Smooth muscle cell (in vitro differentiated cells): ENCODE data around the gene PHAX. TPM values are rescaled to one million over a fixed set of nuclear protein-coding genes. Genes with fewer than 3 reads are reported as not detected.
"Not testable (repeated sequence)": the region's sequence is repeated elsewhere in the genome, so short reads cannot be mapped to it uniquely, and the experiment has no call there.

ENCODE experiments used
- DNase-seq: peaks from one replicate; lab custom pipeline; 2025; ENCODE audit not compliant: unreplicated experiment; lab: John Stamatoyannopoulos, UW
- H2AFZ ChIP-seq: fragments of 200-600 bp; sonication (generic); 2 replicates; pipeline ENCODE4 v1.6.0; 2016; ENCODE audit warnings: antibody characterized with exemption, low read depth, mild to moderate bottlenecking
- H3F3A ChIP-seq: fragments of 200-600 bp; sonication (generic); 2 replicates; pipeline ENCODE4 v1.6.0; 2017; ENCODE audit warnings: antibody characterized with exemption, low read depth
- H3K27ac ChIP-seq: fragments of 200-600 bp; sonication (generic); 2 replicates; pipeline ENCODE4 v1.5.1; 2016; ENCODE audit warnings: low read depth, mild to moderate bottlenecking
- H3K27me3 ChIP-seq: fragments of 200-600 bp; sonication (generic); 2 replicates; pipeline ENCODE4 v1.6.1; 2016; ENCODE audit warnings: low read depth, mild to moderate bottlenecking
- H3K36me3 ChIP-seq: fragments of 200-600 bp; sonication (generic); 2 replicates; pipeline ENCODE4 v1.5.1; 2016; ENCODE audit warnings: low read depth
- H3K4me1 ChIP-seq: fragments of 200-600 bp; sonication (generic); 2 replicates; pipeline ENCODE4 v1.5.1; 2016; ENCODE audit warnings: low read depth
- H3K4me2 ChIP-seq: fragments of 200-600 bp; sonication (generic); 2 replicates; pipeline ENCODE4 v1.6.0; 2016; ENCODE audit warnings: mild to moderate bottlenecking
- H3K4me3 ChIP-seq: fragments of 200-600 bp; sonication (generic); 2 replicates; pipeline ENCODE4 v1.5.1; 2016; ENCODE audit warnings: mild to moderate bottlenecking
- H3K79me2 ChIP-seq: fragments of 200-600 bp; sonication (generic); 2 replicates; pipeline ENCODE4 v1.6.0; 2016; ENCODE audit warnings: low read depth, mild to moderate bottlenecking
- H3K9ac ChIP-seq: fragments of 200-600 bp; sonication (generic); 2 replicates; pipeline ENCODE4 v1.6.0; 2016; ENCODE audit warnings: low read depth
- H3K9me3 ChIP-seq: fragments of 200-600 bp; sonication (generic); replicated peaks from 2 replicates; pipeline ENCODE4 v1.5.1; 2016; ENCODE audit warnings: low read depth
- H4K20me1 ChIP-seq: fragments of 200-600 bp; sonication (generic); 2 replicates; pipeline ENCODE4 v1.6.0; 2016; ENCODE audit warnings: low read depth
- CTCF ChIP-seq: fragments of 200-600 bp; sonication (generic); IDR thresholded peaks from 2 replicates; pipeline ENCODE4 v1.5.1; 2017; ENCODE audit warnings: borderline replicate concordance, mild to moderate bottlenecking, antibody characterized with exemption; ENCODE audit not compliant: insufficient read depth, poor library complexity, severe bottlenecking
- WGBS: methylation state at CpG from one replicate; pipeline ENCODE4 v1.1.7; 2016; ENCODE audit warnings: low lambda C conversion rate; 5-methylcytosine and 5-hydroxymethylcytosine counted together
- polyA plus RNA-seq: library from polyadenylated mRNA; unstranded; fragments of >200 nt; fragmentation: Nextera tagmentation; extraction: Ambion mirVana; gene quantifications from 2 replicates; pipeline ENCODE4 v1.2.1, GENCODE V29; 2016
- total RNA-seq: library from RNA; depleted of rRNA; stranded (reverse); fragments of >200 nt; gene quantifications from 2 replicates; pipeline ENCODE4 v1.2.3, GENCODE V29; 2014

Gene PHAX
- total and polyA plus RNA-seq, 2 experiments from 2014 or later, result 34.4 to 45.4 TPM

GRCh38 chr5:126659805-126660482 is 59.2 kb downstream of the PHAX start:
- no peaks in the 10 kb centered on the region for H3F3A ChIP-seq
- WGBS, result 97% methylated on average over 2 of the region's 2 CpGs
- no peak overlapping the region for H3K4me3 ChIP-seq
- no peaks in the 10 kb centered on the region for H3K79me2 ChIP-seq
- DNase-seq, result no peak
- no peaks in the 10 kb centered on the region for H4K20me1 ChIP-seq
- H3K9ac ChIP-seq, result no peak overlapping the region
- no peak overlapping the region for H3K27ac ChIP-seq
- H3K36me3 ChIP-seq, result no peaks in the 10 kb centered on the region
- TF ChIP-seq CTCF, result no peak
- no peak overlapping the region for H3K4me2 ChIP-seq
- H3K4me1 ChIP-seq, result peaks cover 4% of the 10 kb centered on the region
- no peaks in the 10 kb centered on the region for H3K27me3 ChIP-seq
- no peaks in the 10 kb centered on the region for H3K9me3 ChIP-seq
- no peak overlapping the region for H2AFZ ChIP-seq

- Histone ChIP-seq H3K4me3 (no peak overlapping the region), H3K36me3 (no peaks in the 10 kb centered on the region), H3K9me3 (no peaks in the 10 kb centered on the region), H3F3A (no peaks in the 10 kb centered on the region), H3K27ac (no peak overlapping the region), H3K9ac (no peak overlapping the region), H3K27me3 (no peaks in the 10 kb centered on the region), H3K79me2 (no peaks in the 10 kb centered on the region), H2AFZ (no peak overlapping the region), H3K4me1 (no peaks in the 10 kb centered on the region), H3K4me2 (no peak overlapping the region), H4K20me1 (no peaks in the 10 kb centered on the region)
- WGBS, result 95% methylated on average over 2 of the region's 2 CpGs
- no peak for DNase-seq
- no peak for TF ChIP-seq CTCF
Measured at GRCh38 chr5:126664586-126664985, 63.8 kb downstream of the PHAX start.

GRCh38 chr5:126670109-126670508 is 69.4 kb downstream of the PHAX start:
- 85% methylated on average over 1 of the region's 1 CpG for WGBS
- H3K36me3 ChIP-seq, H3K9me3 ChIP-seq, DNase-seq, H3K9ac ChIP-seq, H3K79me2 ChIP-seq, H4K20me1 ChIP-seq, H3F3A ChIP-seq, H3K27ac ChIP-seq, H2AFZ ChIP-seq, H3K4me3 ChIP-seq, H3K4me2 ChIP-seq, H3K27me3 ChIP-seq, H3K4me1 ChIP-seq: not testable (repeated sequence)

- not testable (repeated sequence) for H3K4me3 ChIP-seq, H3K27ac ChIP-seq, H3K9me3 ChIP-seq, H3K4me2 ChIP-seq, H3K4me1 ChIP-seq, DNase-seq, H3K27me3 ChIP-seq, H3F3A ChIP-seq, H3K9ac ChIP-seq, H2AFZ ChIP-seq, H3K79me2 ChIP-seq, H4K20me1 ChIP-seq, H3K36me3 ChIP-seq
- 98% methylated on average over 3 of the region's 3 CpGs for WGBS
Measured at GRCh38 chr5:126671681-126672080, 70.9 kb downstream of the PHAX start.

- no peak for TF ChIP-seq CTCF
- no peak for DNase-seq
- H3K27me3 ChIP-seq, result no peaks in the 10 kb centered on the region
- no peak overlapping the region for H3K27ac ChIP-seq
- H3K4me3 ChIP-seq, result no peak overlapping the region
- no peaks in the 10 kb centered on the region for H3K36me3 ChIP-seq
- H3K79me2 ChIP-seq, result no peaks in the 10 kb centered on the region
- no peak overlapping the region for H2AFZ ChIP-seq
- no peaks in the 10 kb centered on the region for H3K9me3 ChIP-seq
- H4K20me1 ChIP-seq, result no peaks in the 10 kb centered on the region
- H3K4me1 ChIP-seq, result no peaks in the 10 kb centered on the region
- H3K4me2 ChIP-seq, result no peak overlapping the region
- H3K9ac ChIP-seq, result no peak overlapping the region
- no peaks in the 10 kb centered on the region for H3F3A ChIP-seq
- 91% methylated on average over 11 of the region's 11 CpGs for WGBS
Measured at GRCh38 chr5:126673477-126673876, 72.7 kb downstream of the PHAX start.
